Neural progenitor cell (in vitro differentiated cells): ENCODE data around the gene RREB1.

Experiments
- CTCF ChIP-seq: fragments of 200-600 bp; sonication (generic); IDR thresholded peaks from 2 replicates; pipeline ENCODE4 v1.5.1; 2017; ENCODE audit warnings: antibody characterized with exemption, mild to moderate bottlenecking
- EZH2 ChIP-seq: fragments of 200-600 bp; sonication (generic); IDR thresholded peaks from 2 replicates; pipeline ENCODE4 v1.6.1; 2017; ENCODE audit warnings: antibody characterized with exemption, mild to moderate bottlenecking, moderate library complexity
- EZH2phosphoT487 ChIP-seq: fragments of 200-600 bp; sonication (generic); IDR thresholded peaks from 2 replicates; pipeline ENCODE4 v1.6.1; 2017; ENCODE audit warnings: antibody characterized with exemption

GRCh38 chr6:7062451-7063162 is 45.2 kb upstream of the RREB1 start:
- TF ChIP-seq CTCF (no peak), EZH2phosphoT487 (no peak), EZH2 (no peak)
